HG03045 (cell line): ENCODE measurements around the gene NMT1.

Source experiments
- ATAC-seq: cut with Tn5 transposase; IDR thresholded peaks from one replicate; pipeline ENCODE4 v1.9.1; 2021; ENCODE audit warnings: mild to moderate bottlenecking, moderate library complexity; ENCODE audit not compliant: unreplicated experiment

NMT1 gene

DNA sequence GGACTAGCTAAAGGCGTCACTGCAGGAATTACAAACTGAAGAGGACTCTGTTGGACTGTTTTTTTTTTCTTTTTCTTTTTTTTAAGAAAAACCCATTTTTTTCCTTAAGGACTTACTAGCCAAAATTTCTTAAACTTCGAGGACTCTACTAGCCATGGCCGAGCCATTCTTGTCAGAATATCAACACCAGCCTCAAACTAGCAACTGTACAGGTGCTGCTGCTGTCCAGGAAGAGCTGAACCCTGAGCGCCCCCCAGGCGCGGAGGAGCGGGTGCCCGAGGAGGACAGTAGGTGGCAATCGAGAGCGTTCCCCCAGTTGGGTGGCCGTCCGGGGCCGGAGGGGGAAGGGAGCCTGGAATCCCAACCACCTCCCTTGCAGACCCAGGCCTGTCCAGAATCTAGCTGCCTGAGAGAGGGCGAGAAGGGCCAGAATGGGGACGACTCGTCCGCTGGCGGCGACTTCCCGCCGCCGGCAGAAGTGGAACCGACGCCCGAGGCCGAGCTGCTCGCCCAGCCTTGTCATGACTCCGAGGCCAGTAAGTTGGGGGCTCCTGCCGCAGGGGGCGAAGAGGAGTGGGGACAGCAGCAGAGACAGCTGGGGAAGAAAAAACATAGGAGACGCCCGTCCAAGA, 88.0 kb downstream of the NMT1 start:
- ATAC-seq: no peak

DNA sequence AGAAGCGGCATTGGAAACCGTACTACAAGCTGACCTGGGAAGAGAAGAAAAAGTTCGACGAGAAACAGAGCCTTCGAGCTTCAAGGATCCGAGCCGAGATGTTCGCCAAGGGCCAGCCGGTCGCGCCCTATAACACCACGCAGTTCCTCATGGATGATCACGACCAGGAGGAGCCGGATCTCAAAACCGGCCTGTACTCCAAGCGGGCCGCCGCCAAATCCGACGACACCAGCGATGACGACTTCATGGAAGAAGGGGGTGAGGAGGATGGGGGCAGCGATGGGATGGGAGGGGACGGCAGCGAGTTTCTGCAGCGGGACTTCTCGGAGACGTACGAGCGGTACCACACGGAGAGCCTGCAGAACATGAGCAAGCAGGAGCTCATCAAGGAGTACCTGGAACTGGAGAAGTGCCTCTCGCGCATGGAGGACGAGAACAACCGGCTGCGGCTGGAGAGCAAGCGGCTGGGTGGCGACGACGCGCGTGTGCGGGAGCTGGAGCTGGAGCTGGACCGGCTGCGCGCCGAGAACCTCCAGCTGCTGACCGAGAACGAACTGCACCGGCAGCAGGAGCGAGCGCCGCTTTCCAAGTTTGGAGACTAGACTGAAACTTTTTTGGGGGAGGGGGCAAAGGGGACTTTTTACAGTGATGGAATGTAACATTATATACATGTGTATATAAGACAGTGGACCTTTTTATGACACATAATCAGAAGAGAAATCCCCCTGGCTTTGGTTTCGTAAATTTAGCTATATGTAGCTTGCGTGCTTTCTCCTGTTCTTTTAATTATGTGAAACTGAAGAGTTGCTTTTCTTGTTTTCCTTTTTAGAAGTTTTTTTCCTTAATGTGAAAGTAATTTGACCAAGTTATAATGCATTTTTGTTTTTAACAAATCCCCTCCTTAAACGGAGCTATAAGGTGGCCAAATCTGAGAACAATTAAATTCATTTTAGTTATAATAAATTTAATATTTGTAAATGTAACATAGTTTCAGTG, 88.8 kb downstream of the NMT1 start:
- ATAC-seq: no peak

DNA sequence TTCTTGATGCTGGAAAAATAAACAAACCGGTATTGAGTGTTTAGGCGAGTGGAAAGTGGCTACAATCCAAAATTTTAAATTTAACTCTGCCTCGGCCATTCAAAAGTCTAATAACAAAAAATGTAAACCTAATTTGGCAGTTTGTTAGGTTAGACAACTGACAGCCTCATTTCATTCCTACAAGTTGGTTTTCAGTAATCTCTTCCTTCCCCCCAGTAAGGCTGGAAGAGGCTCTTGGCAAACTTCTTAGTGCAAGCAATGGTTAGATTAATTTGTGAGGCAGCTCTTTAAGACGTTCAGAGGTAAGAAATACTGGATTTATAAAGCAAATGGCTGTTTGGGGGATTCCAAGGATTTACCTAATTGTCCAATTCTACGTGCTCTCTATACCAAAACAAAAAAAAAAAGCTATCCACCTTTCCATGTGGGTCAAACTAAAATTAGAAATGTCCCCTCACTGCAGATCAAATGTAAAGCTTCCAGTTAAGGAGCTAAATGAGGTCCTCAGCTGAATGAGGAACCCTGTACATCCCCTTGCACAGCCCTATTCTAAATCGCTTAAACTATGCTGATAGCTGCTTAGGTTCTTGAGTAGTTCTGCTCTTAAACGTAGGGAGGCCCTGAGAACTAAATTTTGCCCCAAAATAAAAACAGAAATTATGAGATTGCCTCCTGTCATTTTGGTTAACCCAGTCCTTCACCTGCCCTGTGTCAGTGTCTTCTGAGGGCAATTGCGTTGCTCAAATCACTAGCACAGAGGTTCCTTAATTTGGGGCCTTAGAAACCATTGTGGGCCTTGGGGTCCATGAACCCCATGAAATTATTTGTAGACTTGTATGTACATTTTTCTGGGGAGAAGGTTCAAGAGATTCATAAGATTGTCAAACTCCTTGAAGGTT, 90.0 kb downstream of the NMT1 start:
- ATAC-seq: no peak

DNA sequence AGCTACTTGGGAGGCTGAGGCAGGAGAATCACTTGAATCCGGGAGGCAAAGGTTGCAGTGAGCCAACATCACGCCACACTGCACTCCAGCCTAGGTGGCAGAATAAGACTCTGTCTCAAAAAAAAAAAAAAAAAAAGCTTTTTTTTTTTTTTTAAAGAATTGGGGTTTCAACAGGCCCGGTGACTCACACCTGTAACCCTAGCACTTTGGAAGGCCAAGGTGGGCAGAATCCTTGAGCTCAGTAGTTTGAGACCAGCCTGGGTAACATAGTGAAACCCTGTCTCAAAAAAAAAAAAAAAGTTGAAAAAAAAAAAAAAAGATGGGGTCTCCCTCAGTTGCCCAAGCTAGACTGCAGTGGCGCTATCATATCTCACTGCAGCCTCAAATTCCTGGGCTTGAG, 93.9 kb downstream of the NMT1 start:
- no peak for ATAC-seq

DNA sequence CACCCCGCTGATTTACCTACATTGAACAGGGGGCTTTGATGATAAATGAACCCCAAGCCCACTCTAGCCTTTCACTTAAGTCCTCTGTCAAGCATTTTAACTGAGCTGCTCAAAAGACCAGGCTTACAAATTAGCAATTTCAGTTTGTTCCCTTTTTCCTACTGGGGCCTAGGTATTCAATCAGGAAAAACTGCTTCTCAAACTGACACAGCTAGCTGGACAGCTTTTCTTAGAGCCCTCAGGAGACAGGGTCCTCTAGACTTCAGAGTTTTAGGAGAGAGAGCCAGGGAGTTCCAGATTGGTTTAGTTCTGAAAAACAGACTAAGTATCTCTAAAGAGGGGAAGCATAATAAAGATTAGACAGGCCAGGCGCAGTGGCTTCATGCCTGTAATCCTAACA, 94.4 kb downstream of the NMT1 start:
- ATAC-seq: no peak

- ATAC-seq: no peak
Observed at GRCh38 chr17:45156242-45156641, 95.1 kb downstream of the NMT1 start.
